IPS-NIHi7 (cell line): Measurements from ENCODE around the gene ABCC12.
"Not testable (repeated sequence)": the region's sequence is repeated elsewhere in the genome, so short reads cannot be mapped to it uniquely, and the experiment has no call there.

Experiments
- DNase-seq: peaks from one replicate; pipeline ENCODE4 v3.0.0; 2012; ENCODE audit warnings: mixed read lengths; ENCODE audit errors: extremely low spot score

The ABCC12 gene

DNA sequence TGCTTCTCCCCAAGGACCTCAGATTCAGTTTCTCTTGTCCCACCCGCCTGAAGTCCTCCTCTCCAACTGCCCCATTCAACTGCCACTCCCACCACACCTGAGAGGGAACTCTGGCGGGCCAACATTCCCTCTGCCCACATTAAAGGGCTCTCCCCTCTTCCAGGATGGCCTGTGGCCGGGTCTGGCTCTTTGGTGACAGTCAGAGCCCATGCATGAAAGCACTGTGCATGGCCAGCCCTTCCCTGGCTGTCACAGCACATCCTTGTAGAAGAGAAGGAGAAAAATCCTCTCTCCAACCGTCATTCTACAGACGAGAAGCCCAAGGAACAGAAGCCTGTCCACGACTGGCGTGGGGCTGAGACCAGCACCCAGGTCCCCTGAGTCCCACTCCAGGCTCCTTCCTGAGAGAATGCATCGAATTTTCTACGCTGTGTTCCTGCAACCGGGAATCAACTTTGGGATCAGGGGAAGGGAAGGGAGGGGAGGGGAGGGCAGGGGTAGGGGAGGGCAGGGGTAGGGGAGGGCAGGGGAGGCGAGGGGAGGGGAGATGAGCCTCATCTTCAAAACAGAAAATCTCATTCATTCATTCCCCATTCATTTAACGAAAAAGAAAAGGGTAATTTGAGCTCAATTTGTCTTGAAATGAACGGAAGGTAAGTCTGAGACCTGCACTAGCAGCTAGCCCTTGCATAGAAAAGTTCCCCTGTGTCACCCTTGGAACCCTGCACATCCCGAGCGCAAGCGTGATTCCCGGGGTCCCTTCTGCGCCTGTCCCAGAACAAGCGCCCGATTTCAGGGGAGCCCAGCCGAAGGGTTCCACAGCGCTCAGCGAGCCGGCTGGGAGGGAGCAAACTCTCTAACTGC, at the start of gene ABCC12:
Gene ABCC12, minus strand, starts transcription at position 68 of the 864 bp plus-strand sequence. CDS start 9,569 bp downstream, outside the sequence.
- no peak for DNase-seq

DNA sequence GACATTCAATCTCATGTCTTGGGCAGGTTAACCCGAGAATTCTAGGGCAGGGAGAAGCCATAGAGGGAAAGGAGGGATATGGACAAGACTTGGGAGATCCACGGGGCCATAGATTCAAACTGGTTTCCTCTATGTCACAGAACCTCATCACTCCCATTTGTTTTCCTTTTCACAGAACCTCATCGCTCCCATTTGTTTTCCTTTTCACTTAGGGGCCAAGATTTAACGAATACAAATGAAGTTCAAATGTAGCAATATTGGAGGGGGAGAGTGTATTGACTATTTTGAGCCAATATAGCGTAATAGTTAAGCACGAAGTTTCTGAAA, 49.0 kb upstream of the ABCC12 start:
- no peak for DNase-seq

- no peak for DNase-seq
These were observed 48.4 kb upstream of the ABCC12 start for GRCh38 chr16:48203974-48204824.

DNA sequence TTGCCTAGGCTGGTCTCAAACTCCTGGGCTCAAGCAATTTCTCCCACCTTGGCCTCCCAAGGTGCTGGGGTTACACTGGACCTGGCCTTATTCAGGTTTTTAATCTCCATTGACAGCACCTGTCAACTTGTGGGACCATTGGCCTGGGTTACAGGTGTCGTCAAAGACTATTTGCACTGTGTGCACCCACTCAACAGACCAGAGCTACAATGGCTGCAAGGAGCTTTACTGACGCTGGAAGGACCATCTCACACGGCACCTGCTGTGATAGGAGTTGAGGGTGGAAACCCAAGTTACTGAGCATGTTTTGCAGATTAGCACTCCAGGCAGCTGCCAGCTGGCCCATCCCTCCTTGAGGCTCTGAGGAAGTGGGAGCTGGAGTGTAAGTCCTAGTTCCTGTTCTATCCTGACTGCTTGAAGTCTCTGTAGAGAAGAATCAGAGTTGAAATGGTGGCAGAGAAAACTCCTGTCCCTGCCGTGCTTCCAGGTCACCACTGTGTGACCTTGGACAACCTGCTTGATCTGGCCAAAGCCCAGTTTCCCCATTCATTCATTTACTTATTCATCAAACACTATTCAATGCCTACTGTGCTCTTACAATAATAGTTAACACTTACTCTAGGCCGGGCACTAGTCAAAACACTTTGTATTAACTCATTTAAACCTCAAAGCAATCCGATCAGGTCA, 45.9 kb upstream of the ABCC12 start:
- DNase-seq = no peak

GRCh38 chr16:48197294-48197693, 41.5 kb upstream of the ABCC12 start:
- DNase-seq = no peak

DNA sequence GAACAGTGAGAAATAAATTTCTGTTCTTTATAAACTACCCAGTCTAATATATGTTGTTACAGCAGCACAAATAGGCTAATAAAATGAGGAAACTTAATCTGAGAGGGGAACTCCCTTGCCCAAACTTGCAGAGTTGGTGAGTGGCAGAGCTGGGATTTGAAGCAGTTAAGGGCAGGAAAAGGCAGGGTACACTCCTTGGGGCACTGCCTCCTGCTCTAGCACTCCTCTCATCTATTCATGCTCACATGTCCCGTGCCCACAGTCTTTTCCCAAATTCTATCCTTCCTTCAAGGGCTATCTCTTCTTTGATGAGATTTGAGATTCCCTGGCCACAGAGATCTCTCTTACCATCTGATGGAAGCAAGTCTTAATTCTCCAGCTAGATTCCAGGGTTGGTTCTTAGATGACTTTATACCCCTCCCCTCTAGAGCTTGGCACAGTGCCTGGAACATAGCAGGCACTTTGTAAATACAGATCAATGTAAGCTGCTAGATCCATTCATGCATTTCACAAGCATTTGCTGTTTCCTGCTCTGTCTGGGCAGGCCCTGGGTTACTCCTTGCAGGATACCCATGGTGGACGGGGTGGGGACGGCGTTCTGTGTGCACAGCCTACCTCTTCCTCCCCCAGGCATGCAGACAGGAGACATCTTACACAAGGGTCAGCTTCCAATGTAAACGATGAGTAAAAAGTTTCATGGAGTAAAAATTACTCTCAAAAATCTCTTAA, 39.2 kb upstream of the ABCC12 start:
- no peak for DNase-seq

DNA sequence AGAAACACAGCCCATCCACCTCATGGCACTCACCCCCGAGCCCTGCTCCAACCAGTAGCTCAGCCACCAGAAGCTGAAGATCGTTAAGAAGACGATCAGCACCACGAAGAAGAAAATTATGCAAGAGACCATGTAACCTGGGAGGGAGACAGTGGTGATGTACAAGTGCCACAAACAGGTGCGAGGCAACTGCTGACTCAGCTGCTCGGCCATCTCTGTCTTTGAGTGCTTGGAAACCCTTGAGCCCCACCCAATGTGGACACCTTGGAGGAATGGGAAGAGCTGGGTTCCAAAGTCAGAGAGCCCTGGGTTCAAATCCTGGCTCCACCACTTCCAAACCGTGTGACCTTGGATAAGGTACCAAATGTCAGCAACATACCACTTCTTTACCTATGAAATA, 38.1 kb upstream of the ABCC12 start:
- DNase-seq = no peak

- no peak for DNase-seq
These were observed 32.8 kb upstream of the ABCC12 start for GRCh38 chr16:48188449-48189102.

DNA sequence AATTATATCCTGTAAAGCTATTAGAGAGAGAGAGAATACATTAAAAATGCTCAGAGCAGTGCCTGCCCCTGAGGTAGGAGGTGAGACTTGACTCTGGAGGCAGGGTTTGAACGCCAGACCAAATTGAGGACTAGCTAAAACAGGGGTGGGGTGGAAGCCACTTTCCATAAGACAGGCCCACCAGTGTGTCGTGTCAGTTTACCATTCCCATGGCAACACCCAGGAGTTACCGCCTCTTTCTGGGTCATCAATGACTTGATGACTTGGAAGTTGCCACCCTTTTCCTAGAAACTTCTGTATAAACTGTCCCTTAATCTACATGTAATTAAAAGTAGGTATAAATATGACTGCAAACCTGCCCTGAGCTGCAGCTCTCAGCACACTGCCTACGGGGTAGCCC, 32.0 kb upstream of the ABCC12 start:
- no peak for DNase-seq

GRCh38 chr16:48184681-48185080, 28.9 kb upstream of the ABCC12 start:
- DNase-seq = no peak

DNA sequence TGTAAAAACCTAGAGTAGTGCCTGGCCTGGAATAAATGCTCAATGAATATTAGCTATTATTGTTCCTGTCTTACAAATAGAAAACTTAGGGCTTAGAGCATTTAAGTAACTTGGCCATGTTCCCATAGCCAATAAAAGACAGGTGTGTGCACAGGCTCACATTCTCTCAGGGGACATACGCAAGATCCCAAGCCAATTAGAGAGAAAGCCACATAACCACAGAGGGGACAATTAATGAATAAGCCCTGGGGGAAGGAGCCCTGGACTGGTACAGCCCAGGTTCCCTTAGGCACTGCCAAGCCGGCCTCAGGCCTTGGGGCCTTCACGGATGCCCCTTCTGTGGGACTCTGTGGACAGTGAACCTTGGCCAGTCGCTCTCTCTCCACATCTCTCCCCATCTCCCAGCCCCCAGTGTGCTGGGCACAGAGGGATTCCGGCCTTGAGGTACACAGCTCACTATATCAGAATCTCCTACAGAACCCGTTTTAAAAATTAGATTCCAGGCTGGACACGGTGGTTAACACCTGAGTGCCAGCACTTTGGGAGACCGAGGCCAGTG, 27.3 kb upstream of the ABCC12 start:
- DNase-seq = no peak

DNA sequence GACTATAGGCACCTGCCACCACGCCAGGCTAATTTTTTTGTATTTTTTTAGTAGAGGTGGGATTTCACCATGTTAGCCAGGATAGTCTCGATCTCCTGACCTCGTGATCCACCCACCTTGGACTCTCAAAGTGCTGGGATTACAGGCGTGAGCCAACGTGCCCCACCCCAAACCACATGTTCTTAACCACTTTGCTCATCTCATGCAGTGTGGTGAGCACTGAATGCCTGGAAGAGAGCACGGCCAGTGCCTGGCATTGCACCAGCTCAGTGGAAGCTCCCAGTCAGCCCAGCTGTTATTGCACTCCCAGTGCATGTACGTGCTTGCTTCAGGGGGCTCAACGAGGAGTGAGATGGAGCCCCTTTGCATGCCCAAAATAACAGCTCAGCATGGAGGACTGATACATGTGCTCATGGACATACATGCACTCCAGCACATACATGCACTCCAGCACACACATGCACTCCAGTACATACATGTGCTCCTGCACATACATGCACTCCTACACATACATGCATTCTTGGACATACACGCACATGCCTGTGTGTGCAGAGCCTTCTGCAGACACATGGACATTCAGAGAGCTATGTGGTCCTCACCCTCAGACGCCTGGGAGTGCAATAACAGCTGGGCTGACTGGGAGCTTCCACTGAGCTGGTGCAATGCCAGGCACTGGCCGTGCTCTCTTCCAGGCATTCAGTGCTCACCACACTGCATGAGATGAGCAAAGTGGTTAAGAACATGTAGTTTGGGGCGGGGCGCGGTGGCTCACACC, 26.1 kb upstream of the ABCC12 start:
- not testable (repeated sequence) for DNase-seq

DNA sequence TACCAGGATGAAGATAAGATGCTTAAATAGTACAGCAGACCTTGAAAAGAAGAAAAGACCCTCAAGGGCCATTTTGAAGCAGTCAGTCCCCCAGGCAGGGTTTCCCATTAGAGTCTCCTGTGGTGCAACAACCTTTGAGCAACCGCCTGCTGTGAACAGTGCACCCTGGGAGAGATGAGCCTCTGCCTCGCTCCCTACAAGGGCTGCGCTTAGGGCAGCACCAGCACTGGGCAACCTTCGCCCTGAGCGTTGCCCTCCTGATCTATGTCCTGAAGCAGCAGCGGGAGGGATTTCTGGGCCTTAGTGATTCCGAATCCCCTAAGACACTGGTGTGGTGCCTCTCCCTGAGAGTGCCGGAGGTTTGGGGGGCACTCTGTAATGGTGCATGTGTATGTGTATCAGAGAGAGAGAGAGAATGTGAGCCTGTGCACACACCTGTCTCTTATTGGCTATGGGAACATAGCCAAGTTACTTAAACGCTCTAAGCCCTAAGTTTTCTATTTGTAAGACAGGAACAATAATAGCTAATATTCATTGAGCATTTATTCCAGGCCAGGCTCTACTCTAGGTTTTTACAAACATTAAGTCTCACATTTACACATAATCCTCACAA, 25.2 kb upstream of the ABCC12 start:
- no peak for DNase-seq

DNA sequence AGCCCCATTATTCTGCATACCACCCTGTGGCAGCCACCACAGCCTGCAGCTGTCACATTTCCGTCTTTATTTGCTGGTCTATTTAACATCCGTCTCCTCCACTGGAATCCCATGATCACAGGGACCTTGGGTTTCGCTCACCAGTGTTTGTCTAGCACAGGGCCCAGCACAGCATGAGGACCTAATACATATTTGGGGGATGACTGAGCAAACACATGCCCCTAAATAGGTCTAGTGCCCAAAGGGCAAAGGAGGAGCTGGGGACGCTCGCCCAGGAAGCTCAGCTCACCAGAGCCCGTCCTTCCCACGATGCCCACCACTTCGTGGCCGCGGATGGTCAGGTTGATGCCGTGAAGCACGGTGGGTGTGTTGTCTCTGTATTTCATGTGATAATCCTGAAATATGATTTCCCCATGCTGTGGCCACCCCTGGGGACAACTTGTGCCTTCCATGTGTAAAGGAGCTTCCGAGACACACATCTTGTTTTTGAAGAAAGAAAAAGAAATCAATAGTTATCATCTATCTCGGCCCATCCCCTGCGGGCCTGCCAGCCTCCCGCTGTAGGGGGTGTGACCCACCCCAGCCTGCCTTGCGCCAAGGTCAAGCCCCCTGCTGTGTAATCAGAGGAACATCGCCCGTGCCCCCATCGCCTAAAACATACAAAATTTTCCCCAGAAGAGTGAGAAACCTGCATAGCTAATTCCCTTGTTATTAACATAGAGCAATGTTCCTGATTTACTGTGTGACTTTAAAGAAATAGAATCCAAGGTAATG, 21.0 kb upstream of the ABCC12 start:
- no peak for DNase-seq

DNA sequence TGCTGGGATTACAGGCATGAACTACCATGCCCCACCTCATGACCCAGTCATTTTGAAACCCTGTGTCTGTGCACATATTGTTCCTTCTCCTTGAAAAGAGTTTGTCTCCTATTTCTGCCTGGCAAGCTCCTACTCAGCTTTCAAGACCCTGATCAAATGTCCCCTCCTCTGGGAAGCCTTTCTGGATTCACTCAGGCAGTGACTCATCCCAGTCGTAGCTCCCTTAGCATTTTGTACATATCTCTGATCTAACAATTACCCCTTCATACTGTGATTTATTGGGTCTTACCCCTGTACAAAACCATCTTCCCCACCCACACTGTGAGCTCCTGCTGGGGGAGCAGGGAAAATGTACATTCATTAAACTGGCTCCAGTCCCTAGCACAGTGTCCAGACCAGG, 18.1 kb upstream of the ABCC12 start:
- DNase-seq = no peak

- DNase-seq = no peak
These were observed 16.9 kb upstream of the ABCC12 start for GRCh38 chr16:48172682-48173081.

DNA sequence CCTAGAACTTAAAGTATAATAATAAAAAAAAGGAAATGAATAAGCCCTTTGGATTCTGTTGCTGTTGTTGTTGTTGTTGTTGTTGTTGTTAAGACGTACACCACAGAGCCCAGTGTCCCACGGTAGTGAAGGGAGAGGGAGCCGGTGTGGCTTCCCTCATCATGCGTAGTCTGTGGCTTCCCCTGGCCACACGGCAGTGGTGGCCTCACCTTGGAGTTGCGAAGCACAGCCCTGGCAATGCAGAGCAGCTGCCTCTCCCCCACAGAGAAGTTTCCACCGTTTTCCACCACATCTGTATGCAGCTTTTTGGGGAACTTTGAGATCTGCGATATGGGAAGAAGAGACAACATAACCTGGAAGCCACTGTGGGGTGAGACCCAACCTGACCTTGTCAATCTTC, 14.1 kb upstream of the ABCC12 start:
- DNase-seq = no peak

DNA sequence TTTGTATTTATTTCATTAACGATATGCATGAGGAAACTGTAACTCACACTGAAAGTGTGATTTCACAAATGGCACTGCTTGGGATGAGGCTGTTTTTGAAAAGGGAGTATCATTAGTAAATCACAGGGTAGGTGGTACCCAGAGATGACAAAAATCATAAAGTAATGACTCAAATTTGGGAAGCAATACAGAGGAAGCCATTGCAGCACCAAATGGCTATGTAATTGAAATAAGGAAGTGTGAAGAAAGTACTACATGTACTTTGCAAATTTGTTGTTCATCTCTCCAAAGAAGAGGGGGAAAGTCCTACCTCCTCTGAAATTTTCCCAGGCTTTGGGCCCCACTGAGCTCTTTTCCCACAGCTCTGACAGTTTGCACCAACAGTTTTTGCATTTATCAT, 12.3 kb upstream of the ABCC12 start:
- no peak for DNase-seq

- DNase-seq = not testable (repeated sequence)
These were observed 10.8 kb upstream of the ABCC12 start for GRCh38 chr16:48166617-48167016.
